AG04450 (cell line): Measurements from ENCODE around the gene PPP1R36. TPM values are rescaled to one million over a fixed set of nuclear protein-coding genes. Genes with fewer than 3 reads are reported as not detected.

ENCODE experiments used
- CTCF ChIA-PET: fragments of 300-600, 350-600 bp; formaldehyde crosslinking; extraction: SDS; loops from one replicate; lab custom pipeline; 2022; ENCODE audit warnings: antibody characterized with exemption, inconsistent platforms; lab: Charles Lee
- POLR2A ChIA-PET: fragments of 350-600 bp; formaldehyde crosslinking; extraction: SDS; loops from one replicate; lab custom pipeline; 2021; ENCODE audit warnings: antibody characterized with exemption, inconsistent platforms; lab: Yijun Ruan, JAX
- DNase-seq: peaks from one replicate; pipeline ENCODE4 v3.0.0-alpha.2; 2011; ENCODE audit warnings: low read depth, low spot score
- H3K27ac ChIP-seq: one replicate; pipeline ENCODE4 v1.5.1; 2012; ENCODE audit warnings: low read depth, low read length, control low read depth
- H3K27me3 ChIP-seq: one replicate; pipeline ENCODE4 v1.6.0; 2012; ENCODE audit warnings: low read length; ENCODE audit not compliant: control insufficient read depth, insufficient read depth
- H3K4me3 ChIP-seq: 2 replicates; pipeline ENCODE4 v1.5.1; 2011; ENCODE audit warnings: mild to moderate bottlenecking, low read depth, low read length, control low read depth
- H3K9me3 ChIP-seq: 2 replicates; pipeline ENCODE4 v1.5.1; 2012; ENCODE audit warnings: low read length; ENCODE audit not compliant: control insufficient read depth, insufficient read depth
- CTCF ChIP-seq: IDR thresholded peaks from 2 replicates; pipeline ENCODE4 v1.5.1; 2011; ENCODE audit warnings: low read depth, low read length, control low read depth, inconsistent platforms
- polyA plus RNA-seq: library from polyadenylated mRNA; depleted of rRNA; stranded (reverse); fragments of >200 nt; gene quantifications from 2 replicates; pipeline ENCODE4 v1.2.3, GENCODE V29; 2011

PPP1R36 gene
- polyA plus RNA-seq, 1 experiment = 0.38 TPM

GRCh38 chr14:64620910-64621309 lies 71.1 kb downstream of the PPP1R36 start:
- Histone ChIP-seq H3K27ac (no peak overlapping the region), H3K9me3 (no peaks in the 10 kb centered on the region; the same call in 1 of the 2 replicates), H3K27me3 (no peaks in the 10 kb centered on the region), H3K4me3 (no peak overlapping the region)
- ChIA-PET POLR2A (no interaction called here), CTCF (interaction anchor here (4.1 kb wide), 1 partner anchor 16 kb away, joined by 28 read pairs; no protein-coding TSS in a partner anchor)
- DNase-seq = no peak
- TF ChIP-seq CTCF = no peak

GRCh38 chr14:64623554-64624165 lies 73.9 kb downstream of the PPP1R36 start:
- no peak for DNase-seq
- ChIA-PET POLR2A (no interaction called here), CTCF (interaction anchor here (3.7 kb wide), 1 partner anchor 13 kb away, joined by 19 read pairs; no protein-coding TSS in a partner anchor)
- no peak overlapping the region for H3K27ac ChIP-seq
- no peaks in the 10 kb centered on the region for H3K27me3 ChIP-seq
- H3K9me3 ChIP-seq = no peaks in the 10 kb centered on the region; the same call in 1 of the 2 replicates
- no peak for TF ChIP-seq CTCF
- no peak overlapping the region for H3K4me3 ChIP-seq

GRCh38 chr14:64625386-64626232 lies 75.8 kb downstream of the PPP1R36 start:
- no peak for TF ChIP-seq CTCF
- Histone ChIP-seq H3K27ac (no peak overlapping the region), H3K4me3 (no peak overlapping the region), H3K27me3 (no peaks in the 10 kb centered on the region), H3K9me3 (no peaks in the 10 kb centered on the region)
- ChIA-PET POLR2A (interaction anchor here (0.6 kb wide), 1 partner anchor 69 kb away, joined by 3 read pairs; no protein-coding TSS in a partner anchor), CTCF (interaction anchor here (0.8 to 3.7 kb wide), 4 partner anchors 11 to 266 kb away, joined by 3 to 19 read pairs (median 4); partner anchors contain the start of gene HSPA2)
- no peak for DNase-seq

- peaks cover 7% of the 10 kb centered on the region; the same call in 1 of the 2 replicates for H3K9me3 ChIP-seq
- H3K27me3 ChIP-seq = no peaks in the 10 kb centered on the region
- TF ChIP-seq CTCF = peak; percentile 17; the same call in 1 of the 2 replicates
- ChIA-PET POLR2A (interaction anchor here (0.5 to 2.0 kb wide), 16 partner anchors 11 to 529 kb away, joined by 3 to 35 read pairs (median 4); partner anchors contain the start of genes HSPA2, MTHFD1 and ZBTB1), CTCF (interaction anchor here (0.6 to 2.0 kb wide), 7 partner anchors 8 to 308 kb away, joined by 3 to 17 read pairs (median 3); partner anchors contain the start of gene HSPA2)
- DNase-seq = peak; percentile 87
- peak overlapping the region; percentile 97 for H3K27ac ChIP-seq
- H3K4me3 ChIP-seq = no peak overlapping the region
Measured at GRCh38 chr14:64628940-64629408, 79.2 kb downstream of the PPP1R36 start.
